HG03097 (cell line): ENCODE data around the gene DDHD1.

Experiments used
- ATAC-seq: cut with Tn5 transposase; IDR thresholded peaks from one replicate; pipeline ENCODE4 v1.9.1; 2021; ENCODE audit not compliant: unreplicated experiment, low FRiP score

Gene DDHD1

DNA sequence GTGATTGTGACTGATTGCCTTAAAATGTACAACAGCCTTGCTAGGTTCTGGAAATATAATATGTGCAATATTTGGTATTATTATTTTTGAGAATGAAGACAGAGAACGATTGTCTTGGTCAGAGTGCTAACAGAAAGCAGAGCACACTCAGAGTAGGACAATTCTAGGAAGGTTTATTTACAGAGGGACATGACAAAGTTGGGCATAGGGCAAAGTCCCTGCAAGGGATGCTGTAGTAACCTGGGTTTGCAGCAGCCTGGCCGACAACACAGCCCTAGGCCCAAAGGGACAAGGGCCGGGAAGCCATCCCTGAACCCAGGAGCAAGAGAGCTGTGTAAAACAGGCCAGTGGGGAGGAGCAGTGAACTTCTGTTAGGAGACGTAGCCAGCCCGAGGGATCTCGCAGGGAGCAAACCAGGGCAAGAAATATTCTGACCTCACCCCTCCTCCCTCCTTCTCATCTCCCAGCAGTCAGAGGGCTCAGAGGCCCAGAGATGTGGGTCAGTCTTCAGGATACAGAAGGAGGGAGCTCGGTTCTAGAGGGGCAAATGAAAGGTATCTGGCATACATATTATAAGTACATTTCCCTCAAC lies 151.2 kb downstream of the DDHD1 start:
- no peak for ATAC-seq

DNA sequence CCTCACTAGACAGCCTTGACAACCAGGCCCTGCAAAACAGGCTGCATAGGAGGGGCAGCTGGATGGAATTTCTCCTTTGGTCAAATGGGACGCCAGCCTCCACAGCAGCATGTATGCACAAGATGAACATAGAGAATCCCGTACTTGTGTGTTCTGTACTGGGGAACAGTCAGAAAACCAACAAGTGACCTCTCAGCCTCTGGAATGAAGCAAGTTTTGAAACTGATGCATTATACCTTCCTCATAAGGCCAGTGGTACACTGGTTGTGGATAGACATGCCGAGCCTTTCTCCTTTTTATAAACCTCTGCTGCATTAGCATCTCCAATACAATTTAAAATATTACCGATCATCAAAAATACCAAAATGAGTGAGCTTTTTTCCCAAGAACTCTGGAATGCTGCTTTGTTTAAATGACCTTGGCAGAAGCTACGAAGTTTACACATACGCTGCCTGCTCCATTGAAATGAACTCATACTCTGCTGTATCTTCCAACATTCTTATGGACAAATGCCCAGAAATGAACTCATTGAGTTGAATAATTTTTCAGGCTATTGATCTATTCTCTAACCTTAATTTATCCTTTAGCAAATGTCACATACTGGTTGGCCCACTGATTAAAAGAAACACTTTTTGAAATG lies 154.6 kb downstream of the DDHD1 start:
- ATAC-seq = no peak

DNA sequence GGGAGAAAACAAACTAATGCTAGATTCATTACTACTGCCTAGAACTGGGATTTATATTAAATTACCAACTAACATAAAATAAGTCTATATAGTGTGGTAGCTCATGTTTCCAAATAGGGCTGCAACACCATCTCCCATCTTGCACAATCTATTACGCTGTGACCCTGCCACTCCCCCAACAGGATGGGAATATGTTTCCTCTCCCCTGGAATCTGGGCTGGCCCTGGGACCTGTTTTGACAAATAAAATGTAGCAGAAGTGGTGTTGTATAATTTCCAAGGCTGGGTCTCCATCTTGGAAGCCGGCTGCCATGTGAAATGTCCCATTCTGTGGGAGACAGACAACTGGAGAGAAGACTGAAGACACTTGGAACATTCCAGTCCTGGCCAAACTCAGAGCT lies 156.6 kb downstream of the DDHD1 start:
- ATAC-seq = no peak

DNA sequence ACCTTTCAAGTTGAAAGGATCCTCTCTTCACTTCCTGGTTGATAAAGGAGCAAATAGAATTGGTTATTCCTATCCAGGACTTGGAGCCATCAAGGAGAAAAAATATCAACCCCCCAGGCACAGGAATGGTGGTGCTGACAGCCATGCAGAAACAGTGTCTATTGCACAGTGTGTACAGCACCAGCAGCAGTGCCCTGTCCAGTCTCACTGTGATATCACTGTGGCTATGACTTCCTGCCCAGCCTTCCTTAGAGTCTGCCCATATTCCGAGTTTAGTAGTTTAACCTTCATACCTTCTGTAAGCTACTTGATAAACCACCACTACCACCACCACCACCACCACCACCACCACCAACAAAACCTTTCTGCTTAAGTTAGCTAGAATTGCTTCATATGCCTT lies 157.1 kb downstream of the DDHD1 start:
- no peak for ATAC-seq

DNA sequence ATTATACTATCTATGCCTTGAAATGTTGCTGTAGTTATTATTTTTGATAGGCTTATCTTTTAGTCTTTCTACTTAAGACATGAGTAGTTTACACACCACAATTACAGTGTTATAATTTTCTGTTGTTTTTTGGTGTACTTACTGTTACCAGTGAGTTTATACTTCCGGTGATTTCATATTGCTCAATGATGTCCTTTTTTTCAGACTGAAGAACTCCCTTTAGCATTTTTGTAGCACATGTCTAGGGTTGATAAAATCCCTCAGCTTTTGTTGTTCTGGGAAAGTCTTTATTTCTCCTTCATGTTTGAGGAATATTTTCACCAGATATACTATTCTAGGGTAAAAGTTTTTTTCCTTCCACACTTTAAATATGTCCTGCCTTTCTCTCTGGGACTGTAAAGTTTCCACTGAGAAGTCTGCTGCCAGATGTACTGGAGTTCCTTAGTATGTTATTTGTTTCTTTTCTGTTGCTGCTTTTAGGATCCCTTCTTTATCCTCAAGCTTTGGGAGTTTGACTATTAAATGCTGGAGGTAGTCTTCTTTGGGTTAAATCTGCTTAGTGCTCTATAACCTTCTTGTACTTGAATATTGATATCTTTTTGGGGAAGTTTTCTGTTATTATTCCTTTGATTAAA lies 160.8 kb downstream of the DDHD1 start:
- no peak for ATAC-seq

DNA sequence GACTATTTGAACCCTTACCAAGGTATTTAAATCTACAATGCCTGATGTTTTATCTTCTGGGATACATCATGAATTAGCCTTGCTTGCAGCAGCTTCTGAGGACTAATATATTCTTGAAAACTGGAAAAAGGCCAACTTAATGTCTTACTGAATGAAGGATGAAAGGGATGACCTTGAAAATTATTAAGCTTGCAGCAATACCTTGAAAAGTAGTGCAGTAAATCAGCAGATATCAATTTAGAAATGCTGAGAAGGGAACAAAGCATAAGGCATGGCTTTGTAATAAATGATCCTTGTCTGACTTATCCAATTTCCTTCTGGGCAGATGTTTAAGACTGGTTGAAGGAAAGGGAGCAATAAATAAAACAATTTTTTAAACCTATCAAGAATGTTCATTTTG lies 165.0 kb downstream of the DDHD1 start:
- no peak for ATAC-seq

DNA sequence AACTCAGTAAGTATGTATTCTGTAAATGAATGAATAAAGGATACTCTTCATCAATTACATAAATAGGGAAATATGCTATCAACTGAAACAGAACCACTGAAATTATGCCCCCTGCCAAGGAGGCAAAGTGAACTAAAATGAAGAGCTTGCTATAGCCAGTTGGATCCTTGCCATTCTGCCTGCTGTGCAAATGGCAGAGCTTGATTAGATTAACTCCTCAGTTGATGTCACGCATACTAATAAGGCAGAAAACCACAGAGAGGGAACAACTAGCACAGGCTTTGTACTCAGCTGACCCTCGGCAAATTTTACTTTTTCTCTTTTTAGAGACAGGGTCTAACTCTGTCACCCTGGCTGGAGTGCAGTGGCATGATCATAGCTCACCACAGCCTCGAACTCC lies 165.6 kb downstream of the DDHD1 start:
- no peak for ATAC-seq

DNA sequence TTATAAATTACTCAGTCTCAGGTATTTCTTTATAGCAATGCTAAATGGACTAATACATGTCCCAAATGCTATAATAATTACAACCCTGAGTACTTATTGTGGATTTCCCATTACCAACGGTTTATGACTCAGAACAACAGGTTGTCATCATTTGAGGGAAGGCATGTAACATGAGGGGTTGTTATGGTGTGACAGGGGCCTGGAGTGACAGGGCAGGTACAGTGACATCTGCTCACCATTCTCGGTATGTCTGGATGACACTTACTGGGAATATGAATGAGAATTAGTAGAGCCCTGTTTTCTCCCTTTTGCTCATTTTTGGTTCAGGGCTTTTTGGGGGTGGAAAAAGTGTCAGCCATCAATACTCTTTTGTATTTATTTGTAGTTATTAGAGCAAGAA lies 166.1 kb downstream of the DDHD1 start:
- no peak for ATAC-seq
